ENCODE data around the gene ITPRIP. TPM values are rescaled to one million over a fixed set of nuclear protein-coding genes. Genes with fewer than 3 reads are reported as not detected.
A peak's percentile ranks its signal among the peaks of the same experiment; 100 is the strongest.

The ITPRIP gene
- total and polyA plus RNA-seq, 2 donors from 2014 or later = 9.0 to 21.6 TPM

- intact Hi-C loops (cut with DNase I) = no loop called here
- Histone ChIP-seq H3K27ac (ENCODE audit: low read depth in 2 of 2, low read length in 2 of 2) (peak within 1 kb of the TSS; percentile 43 to 69), H3K9me3 (ENCODE audit: control insufficient read depth in 2 of 3, insufficient read depth in 1 of 3, low read length in 3 of 3) (no peaks in the 10 kb centered on the region), H3K4me1 (ENCODE audit: control insufficient read depth in 2 of 3, insufficient read depth in 2 of 3, low read depth in 1 of 3, low read length in 3 of 3) (peaks cover 0 to 2% (median 0%) of the 10 kb centered on the region in 3 donors), H3K9ac (ENCODE audit: low read length in 3 of 3) (peak within 1 kb of the TSS; percentile 31 to 98 (median 79)), H3K4me3 (ENCODE audit: low read length in 3 of 3) (peak within 1 kb of the TSS; percentile 65 to 94 (median 67)), H3K27me3 (ENCODE audit: control insufficient read depth, insufficient read depth, low read length) (no peaks in the 10 kb centered on the region), H3K36me3 (ENCODE audit: control insufficient read depth in 2 of 3, insufficient read depth in 3 of 3, low read length in 3 of 3) (peaks cover 0 to 21% (median 13%) of the 10 kb centered on the region in 3 donors)
- peak; percentile 99 for FAIRE-seq
- TF ChIP-seq CTCF (IDR thresholded peaks at IDR 0.05; ENCODE audit: borderline replicate concordance, extremely low read depth, insufficient read depth) = no peak
- peak; percentile 99 to 100 (median 99) for DNase-seq
Observed at GRCh38 chr10:104268713-104269645, 69.3 kb downstream of the ITPRIP start, which contains the start of gene GSTO2. Gene GSTO2, plus strand, starts transcription at chr10:104269184. Its CDS starts 5,732 bp downstream, at chr10:104274916.

- no peaks in the 10 kb centered on the region for H3K27me3 ChIP-seq (ENCODE audit: control insufficient read depth, insufficient read depth, low read length)
- peaks cover 0 to 21% (median 15%) of the 10 kb centered on the region in 3 donors for H3K36me3 ChIP-seq (ENCODE audit: control insufficient read depth in 2 of 3, insufficient read depth in 3 of 3, low read length in 3 of 3)
- peak overlapping the region; percentile 59 to 77 (median 65) for H3K4me3 ChIP-seq (ENCODE audit: low read length in 3 of 3)
- no peak for TF ChIP-seq CTCF (IDR thresholded peaks at IDR 0.05; ENCODE audit: borderline replicate concordance, extremely low read depth, insufficient read depth)
- no peak for DNase-seq
- H3K27ac ChIP-seq (ENCODE audit: low read depth in 2 of 2, low read length in 2 of 2) = peak overlapping the region; percentile 43 to 69
- peaks cover 0 to 2% (median 0%) of the 10 kb centered on the region in 3 donors for H3K4me1 ChIP-seq (ENCODE audit: control insufficient read depth in 2 of 3, insufficient read depth in 2 of 3, low read depth in 1 of 3, low read length in 3 of 3)
- intact Hi-C loops (cut with DNase I) = no loop called here
- peak overlapping the region in 2 of 3 donors; percentile 46 to 79 for H3K9ac ChIP-seq (ENCODE audit: low read length in 3 of 3)
- FAIRE-seq = no peak
- H3K9me3 ChIP-seq (ENCODE audit: control insufficient read depth in 2 of 3, insufficient read depth in 1 of 3, low read length in 3 of 3) = no peaks in the 10 kb centered on the region
Observed at GRCh38 chr10:104268405-104268712, 69.9 kb downstream of the ITPRIP start.

GRCh38 chr10:104267721-104268404 lies 70.4 kb downstream of the ITPRIP start:
- no peak for DNase-seq
- intact Hi-C loops (cut with DNase I) = no loop called here
- FAIRE-seq = no peak
- Histone ChIP-seq H3K4me3 (ENCODE audit: low read length in 3 of 3) (peak overlapping the region; percentile 59 to 77 (median 65)), H3K27ac (ENCODE audit: low read depth in 2 of 2, low read length in 2 of 2) (no peak overlapping the region), H3K36me3 (ENCODE audit: control insufficient read depth in 2 of 3, insufficient read depth in 3 of 3, low read length in 3 of 3) (peaks cover 0 to 25% (median 15%) of the 10 kb centered on the region in 3 donors), H3K9me3 (ENCODE audit: control insufficient read depth in 2 of 3, insufficient read depth in 1 of 3, low read length in 3 of 3) (no peaks in the 10 kb centered on the region), H3K9ac (ENCODE audit: low read length in 3 of 3) (peak overlapping the region in 2 of 3 donors; percentile 46 to 79), H3K4me1 (ENCODE audit: control insufficient read depth in 2 of 3, insufficient read depth in 2 of 3, low read depth in 1 of 3, low read length in 3 of 3) (peaks cover 0 to 2% (median 0%) of the 10 kb centered on the region in 3 donors), H3K27me3 (ENCODE audit: control insufficient read depth, insufficient read depth, low read length) (no peaks in the 10 kb centered on the region)
- TF ChIP-seq CTCF (IDR thresholded peaks at IDR 0.05; ENCODE audit: borderline replicate concordance, extremely low read depth, insufficient read depth) = no peak
